ENCODE measurements around the gene GOLGA8J. TPM values are rescaled to one million over a fixed set of nuclear protein-coding genes. Genes with fewer than 3 reads are reported as not detected.
"Not testable (repeated sequence)": the region's sequence is repeated elsewhere in the genome, so short reads cannot be mapped to it uniquely, and the experiment has no call there.

Gene GOLGA8J
- total RNA-seq, 1 donor from 2014 or later: not detected

DNA sequence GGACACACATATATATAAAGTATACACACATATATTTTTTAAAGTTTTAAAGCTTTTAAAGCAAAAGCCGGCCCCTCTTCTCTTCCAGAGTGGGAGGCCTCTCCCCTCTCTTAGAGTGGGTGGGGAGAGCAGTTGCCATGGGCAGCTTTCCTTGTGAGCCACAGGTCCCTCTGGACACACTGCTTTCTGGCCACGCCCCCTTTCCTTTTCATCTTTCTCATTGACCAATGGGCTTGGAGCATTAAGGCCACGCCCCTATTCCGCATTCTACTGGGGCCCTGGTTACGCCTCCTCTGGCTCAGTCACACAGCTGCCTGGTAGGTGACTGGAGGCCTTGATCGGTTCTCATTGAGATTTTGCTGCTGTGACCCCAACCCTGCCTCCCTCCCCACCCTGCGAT lies 52.0 kb downstream of the GOLGA8J start, which contains the start of gene GOLGA8T:
Gene GOLGA8T, plus strand, starts transcription at position 301 of the 400 bp plus-strand sequence. Its CDS starts 98 bp downstream, at position 399.
- H3K9me3 Mint-ChIP-seq; DNase-seq (ENCODE audit: low spot score in 2 of 2, unreplicated experiment in 2 of 2); H3K36me3 Mint-ChIP-seq; H3K4me1 Mint-ChIP-seq; H3K27me3 Mint-ChIP-seq (ENCODE audit: low read depth); H3K4me3 Mint-ChIP-seq; H3K27ac Mint-ChIP-seq: not testable (repeated sequence)

Other genes with a start within 250 kb of the GOLGA8J start
- 0.51 to 0.56 TPM in 2 of 3 replicates, not detected in the other for gene GOLGA8T, start 52.1 kb downstream of the GOLGA8J start, total RNA-seq

Data from mesothelial cell of epicardium (in vitro differentiated cells).